ENCODE measurements around the gene TERB2. TPM values are rescaled to one million over a fixed set of nuclear protein-coding genes. Genes with fewer than 3 reads are reported as not detected.
"Not testable (repeated sequence)": the region's sequence is repeated elsewhere in the genome, so short reads cannot be mapped to it uniquely, and the experiment has no call there.

The TERB2 gene
- total RNA-seq, 1 experiment from 2014 or later: not detected

GRCh38 chr15:44958302-44958701 lies 1.8 kb downstream of the TERB2 start:
- RAD21 ChIA-PET (ENCODE audit: low non-redundant PET in 1 of 2, low total read pairs in 2 of 2, uncharacterized antibody in 2 of 2, unreplicated experiment in 2 of 2); CTCF ChIA-PET: not testable (repeated sequence)

GRCh38 chr15:44968475-44968874 lies 12.0 kb downstream of the TERB2 start:
- intact Hi-C loops (cut with micrococcal nuclease): loop anchor here (2.0 to 10.0 kb wide), 2 partner anchors 68 to 156 kb away; partner anchors contain the start of genes DUOX1 and DUOXA1
- Histone ChIP-seq H3K9me3 (ENCODE audit: control insufficient read depth in 1 of 2, insufficient read depth in 1 of 2, low read depth in 1 of 2, low read length in 2 of 2) (no peaks in the 10 kb centered on the region), H3K9ac (ENCODE audit: low read length) (no peak overlapping the region), H4K20me1 (ENCODE audit: insufficient read depth) (no peaks in the 10 kb centered on the region), H3K79me2 (ENCODE audit: insufficient read depth, low read length) (no peaks in the 10 kb centered on the region), H3K4me1 (ENCODE audit: control insufficient read depth in 1 of 2, insufficient read depth in 2 of 2, low read length in 2 of 2) (no peaks in the 10 kb centered on the region), H3K36me3 (ENCODE audit: control insufficient read depth in 1 of 2, insufficient read depth in 2 of 2, low read length in 2 of 2) (no peaks in the 10 kb centered on the region), H3K9me2 (ENCODE audit: insufficient read depth) (no peaks in the 10 kb centered on the region), H3K4me3 (replicated peaks in 1 of 2; ENCODE audit: low read depth in 1 of 2, low read length in 2 of 2) (no peak overlapping the region), H3K27me3 (ENCODE audit: insufficient read depth, low read length) (no peaks in the 10 kb centered on the region), H3K27ac (ENCODE audit: low read depth, low read length) (no peak overlapping the region), H3K4me2 (ENCODE audit: low read length) (no peak overlapping the region), H2AFZ (ENCODE audit: low read depth, low read length, poor library complexity, severe bottlenecking) (no peak overlapping the region)
- no peak for TF ChIP-seq POLR2A (IDR thresholded peaks at IDR 0.05; ENCODE audit: borderline replicate concordance, extremely low read depth, insufficient read depth, insufficient read length)
- no peak for TF ChIP-seq FOSL1 (IDR thresholded peaks at IDR 0.05; ENCODE audit: low read depth)
- TF ChIP-seq SP1 (IDR thresholded peaks at IDR 0.05; ENCODE audit: low read depth): no peak
- TF ChIP-seq EZH2phosphoT487 (IDR thresholded peaks at IDR 0.05; ENCODE audit: borderline replicate concordance): no peak
- TF ChIP-seq RAD21 (IDR thresholded peaks at IDR 0.05; ENCODE audit: low read depth): no peak
- no peak for TF ChIP-seq EZH2 (IDR thresholded peaks at IDR 0.05)
- no peak for DNase-seq (ENCODE audit: low read depth, low spot score)
- POLR2A ChIA-PET: interaction anchor here (1.5 kb wide), 1 partner anchor 69 kb away, joined by 3 read pairs; no protein-coding TSS in a partner anchor
- no TSS peak for BruUV-seq (replicated peaks)
- RAD21 ChIA-PET (ENCODE audit: low non-redundant PET in 1 of 2, low total read pairs in 2 of 2, uncharacterized antibody in 2 of 2, unreplicated experiment in 2 of 2): no interaction called here
- CTCF ChIA-PET: interaction anchor here (1.6 to 1.8 kb wide), 2 partner anchors 68 to 149 kb away, joined by 10 to 11 read pairs; no protein-coding TSS in a partner anchor
- ATAC-seq: no peak

More at GRCh38 chr15:44958302-44958701, 1.8 kb downstream of the TERB2 start:
- H3K9me2 ChIP-seq (ENCODE audit: insufficient read depth); ATAC-seq; H2AFZ ChIP-seq (ENCODE audit: low read depth, low read length, poor library complexity, severe bottlenecking); H3K4me2 ChIP-seq (ENCODE audit: low read length); POLR2A ChIA-PET; H3K27me3 ChIP-seq (ENCODE audit: insufficient read depth, low read length); H3K36me3 ChIP-seq (ENCODE audit: control insufficient read depth in 1 of 2, insufficient read depth in 2 of 2, low read length in 2 of 2); H4K20me1 ChIP-seq (ENCODE audit: insufficient read depth); DNase-seq (ENCODE audit: low read depth, low spot score); H3K79me2 ChIP-seq (ENCODE audit: insufficient read depth, low read length); H3K4me3 ChIP-seq (replicated peaks in 1 of 2; ENCODE audit: low read depth in 1 of 2, low read length in 2 of 2); H3K9ac ChIP-seq (ENCODE audit: low read length); BruUV-seq (replicated peaks); H3K27ac ChIP-seq (ENCODE audit: low read depth, low read length); intact Hi-C loops (cut with micrococcal nuclease); H3K9me3 ChIP-seq (ENCODE audit: control insufficient read depth in 1 of 2, insufficient read depth in 1 of 2, low read depth in 1 of 2, low read length in 2 of 2); H3K4me1 ChIP-seq (ENCODE audit: control insufficient read depth in 1 of 2, insufficient read depth in 2 of 2, low read length in 2 of 2): not testable (repeated sequence)
